GM19238 (cell line): ENCODE results near the gene ABLIM3.

Source experiments
- DNase-seq: peaks from one replicate; pipeline ENCODE4 v3.0.0; 2011; ENCODE audit warnings: low spot score; ENCODE audit not compliant: insufficient read length

Gene ABLIM3

GRCh38 chr5:149280124-149280523, 138.8 kb downstream of the ABLIM3 start:
- DNase-seq = no peak

- no peak for DNase-seq
Measured at GRCh38 chr5:149280802-149281201, 139.5 kb downstream of the ABLIM3 start.

GRCh38 chr5:149282027-149282965, 141.0 kb downstream of the ABLIM3 start:
- no peak for DNase-seq

GRCh38 chr5:149282966-149283332, 141.7 kb downstream of the ABLIM3 start:
- DNase-seq = no peak

- DNase-seq = no peak
Measured at GRCh38 chr5:149283626-149284480, 142.6 kb downstream of the ABLIM3 start.

GRCh38 chr5:149284501-149284900, 143.2 kb downstream of the ABLIM3 start:
- no peak for DNase-seq

- no peak for DNase-seq
Measured at GRCh38 chr5:149285153-149285552, 143.9 kb downstream of the ABLIM3 start.

GRCh38 chr5:149288436-149288835, 147.1 kb downstream of the ABLIM3 start:
- DNase-seq = no peak

- DNase-seq = no peak
Measured at GRCh38 chr5:149289301-149289700, 148.0 kb downstream of the ABLIM3 start.

GRCh38 chr5:149294872-149295829, 153.9 kb downstream of the ABLIM3 start:
- no peak for DNase-seq

- no peak for DNase-seq
Measured at GRCh38 chr5:149297340-149298025, 156.2 kb downstream of the ABLIM3 start.

GRCh38 chr5:149298163-149298562, 156.9 kb downstream of the ABLIM3 start:
- DNase-seq = no peak

- DNase-seq = no peak
Measured at GRCh38 chr5:149298842-149299404, 157.6 kb downstream of the ABLIM3 start.

- no peak for DNase-seq
Measured at GRCh38 chr5:149299451-149300054, 158.3 kb downstream of the ABLIM3 start.

GRCh38 chr5:149300441-149300840, 159.1 kb downstream of the ABLIM3 start:
- DNase-seq = no peak

GRCh38 chr5:149301049-149301743, 159.9 kb downstream of the ABLIM3 start:
- no peak for DNase-seq

GRCh38 chr5:149301744-149302380, 160.6 kb downstream of the ABLIM3 start:
- DNase-seq = no peak

- no peak for DNase-seq
Measured at GRCh38 chr5:149302641-149303040, 161.3 kb downstream of the ABLIM3 start.

- no peak for DNase-seq
Measured at GRCh38 chr5:149303210-149303609, 161.9 kb downstream of the ABLIM3 start.
